A673 (cell line): Measurements from ENCODE around the gene SRRT. TPM values are rescaled to one million over a fixed set of nuclear protein-coding genes. Genes with fewer than 3 reads are reported as not detected.
A peak's percentile ranks its signal among the peaks of the same experiment; 100 is the strongest.

Experiments
- BruUV-seq: library from RNA; stranded (reverse); fragments of 400-500 nt; replicated peaks from 2 replicates; lab custom pipeline; 2021; lab: Mats Ljungman, UMichigan
- CTCF ChIA-PET: fragments of 300-600 bp; sonication (Branson Sonifier 250); formaldehyde crosslinking; loops from one replicate; lab custom pipeline; 2022; ENCODE audit warnings: antibody characterized with exemption; lab: Charles Lee
- POLR2A ChIA-PET: fragments of 300-600 bp; sonication (Branson Sonifier 250); formaldehyde crosslinking; loops from one replicate; lab custom pipeline; 2022; ENCODE audit warnings: antibody characterized with exemption; ENCODE audit not compliant: low non-redundant PET; lab: Charles Lee
- DNase-seq: peaks from one replicate; pipeline ENCODE4 v3.0.0-alpha.2; 2015; ENCODE audit warnings: low spot score
- H3K27ac ChIP-seq: fragments of 200-600 bp; sonication (generic); 2 replicates; pipeline ENCODE4 v1.5.1; 2016; ENCODE audit warnings: mixed run types, low read depth, mild to moderate bottlenecking, mixed read lengths, antibody characterized with exemption, low read length; ENCODE audit not compliant: poor library complexity, severe bottlenecking
- H3K27me3 ChIP-seq: fragments of 200-600 bp; sonication (generic); replicated peaks from 2 replicates; pipeline ENCODE4 v1.6.1; 2017; ENCODE audit warnings: mixed run types, low read depth, mild to moderate bottlenecking, mixed read lengths, antibody characterized with exemption, low read length; ENCODE audit not compliant: insufficient read depth, poor library complexity
- H3K36me3 ChIP-seq: fragments of 200-600 bp; sonication (generic); 2 replicates; pipeline ENCODE4 v1.6.1; 2016; ENCODE audit warnings: mixed run types, mild to moderate bottlenecking, mixed read lengths, antibody characterized with exemption, low read length; ENCODE audit not compliant: insufficient read depth, poor library complexity, severe bottlenecking
- H3K4me1 ChIP-seq: fragments of 200-600 bp; sonication (generic); 2 replicates; pipeline ENCODE4 v1.6.1; 2017; ENCODE audit warnings: mixed run types, mild to moderate bottlenecking, mixed read lengths, antibody characterized with exemption, low read length; ENCODE audit not compliant: insufficient read depth, poor library complexity, severe bottlenecking
- H3K4me3 ChIP-seq: fragments of 200-600 bp; sonication (generic); 2 replicates; pipeline ENCODE4 v1.5.1; 2016; ENCODE audit warnings: low read depth, mixed run types, mild to moderate bottlenecking, mixed read lengths, low read length; ENCODE audit not compliant: poor library complexity, severe bottlenecking
- H3K9me3 ChIP-seq: fragments of 200-600 bp; sonication (generic); 2 replicates; pipeline ENCODE4 v1.6.1; 2016; ENCODE audit warnings: mixed run types, low read depth, mild to moderate bottlenecking, mixed read lengths, antibody characterized with exemption, low read length; ENCODE audit not compliant: poor library complexity, severe bottlenecking
- EZH2 ChIP-seq: fragments of 200-600 bp; sonication (generic); IDR thresholded peaks from 2 replicates; pipeline ENCODE4 v1.6.1; 2017; ENCODE audit warnings: borderline replicate concordance, low read depth, mild to moderate bottlenecking, mixed read lengths, antibody characterized with exemption, low read length; ENCODE audit not compliant: poor library complexity, severe bottlenecking
- intact Hi-C: fragments of 100-400 bp; cut with micrococcal nuclease; formaldehyde crosslinking; loops from one replicate; pipeline ENCODE4 v1.10.0; 2022; ENCODE audit not compliant: unreplicated experiment
- total RNA-seq: library from RNA; stranded (reverse); gene quantifications from 2 replicates; pipeline ENCODE4 v1.2.3, GENCODE V29; 2021
- TF ChIP-seq, protein P1 (sequence below): fragments of 300-800, 200-600 bp; sonication (generic); conservative IDR thresholded peaks from 2 replicates; pipeline ENCODE4 v1.5.1; 2017; ENCODE audit warnings: low read depth, mild to moderate bottlenecking, antibody characterized with exemption, low read length, moderate library complexity, mixed read lengths

Gene SRRT
- total RNA-seq, 1 experiment from 2014 or later, result 277 TPM

DNA sequence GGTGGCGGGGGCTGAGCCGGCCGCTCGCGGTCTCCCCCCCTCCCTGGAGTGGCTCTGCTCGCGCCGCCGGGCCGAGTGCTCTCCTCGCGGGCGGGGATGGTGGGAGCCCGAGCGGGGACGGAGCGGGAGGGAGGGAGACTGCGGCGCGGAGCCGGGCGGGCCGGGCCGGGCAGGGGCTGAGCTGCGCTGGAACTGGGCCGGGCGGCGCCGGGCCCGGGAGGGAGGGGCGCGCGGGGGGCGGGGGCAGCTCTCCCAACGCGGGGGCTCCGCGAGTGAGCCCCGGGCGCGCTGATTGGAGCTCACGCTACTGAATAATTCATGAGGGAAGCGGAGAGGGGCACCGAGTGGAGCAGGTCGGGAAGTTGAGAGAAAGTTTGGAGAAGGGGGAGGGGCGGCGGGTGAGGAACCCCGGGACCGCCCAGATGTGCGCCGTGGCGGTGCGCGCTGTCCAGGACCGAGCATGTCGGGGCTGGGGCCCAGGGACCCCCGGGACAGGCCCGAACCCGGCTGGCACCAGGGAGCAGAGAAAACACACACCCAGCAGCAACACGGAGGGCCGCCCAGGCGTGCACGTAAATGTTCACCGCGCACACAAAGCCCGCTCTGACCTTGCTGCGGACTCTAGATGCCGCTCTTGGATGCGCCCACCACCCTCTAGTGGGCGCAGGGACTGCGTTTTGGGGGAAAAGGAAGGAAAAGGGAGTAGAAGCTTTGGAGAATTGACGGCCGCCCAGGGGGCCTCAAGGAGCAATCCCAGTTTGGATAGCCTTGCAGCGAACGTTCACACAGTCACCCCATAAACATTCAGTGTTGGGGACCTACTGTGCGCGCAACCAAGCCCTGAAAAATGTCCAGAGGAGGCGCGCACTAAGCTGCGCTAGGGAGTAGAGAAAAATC lies 47.3 kb upstream of the SRRT start, which contains the start of gene EPHB4:
TSS of gene EPHB4 (minus strand) at position 194 of the 897 bp plus-strand sequence. CDS start 493 bp downstream, outside the sequence.
- BruUV-seq, result no TSS peak
- intact Hi-C loops, result loop anchor here (2.0 kb wide), 1 partner anchor 29 kb away; no protein-coding TSS in a partner anchor
- H3K27me3 ChIP-seq, result no peaks in the 10 kb centered on the region
- peak; percentile 97 for DNase-seq
- TF ChIP-seq, protein P1, sequence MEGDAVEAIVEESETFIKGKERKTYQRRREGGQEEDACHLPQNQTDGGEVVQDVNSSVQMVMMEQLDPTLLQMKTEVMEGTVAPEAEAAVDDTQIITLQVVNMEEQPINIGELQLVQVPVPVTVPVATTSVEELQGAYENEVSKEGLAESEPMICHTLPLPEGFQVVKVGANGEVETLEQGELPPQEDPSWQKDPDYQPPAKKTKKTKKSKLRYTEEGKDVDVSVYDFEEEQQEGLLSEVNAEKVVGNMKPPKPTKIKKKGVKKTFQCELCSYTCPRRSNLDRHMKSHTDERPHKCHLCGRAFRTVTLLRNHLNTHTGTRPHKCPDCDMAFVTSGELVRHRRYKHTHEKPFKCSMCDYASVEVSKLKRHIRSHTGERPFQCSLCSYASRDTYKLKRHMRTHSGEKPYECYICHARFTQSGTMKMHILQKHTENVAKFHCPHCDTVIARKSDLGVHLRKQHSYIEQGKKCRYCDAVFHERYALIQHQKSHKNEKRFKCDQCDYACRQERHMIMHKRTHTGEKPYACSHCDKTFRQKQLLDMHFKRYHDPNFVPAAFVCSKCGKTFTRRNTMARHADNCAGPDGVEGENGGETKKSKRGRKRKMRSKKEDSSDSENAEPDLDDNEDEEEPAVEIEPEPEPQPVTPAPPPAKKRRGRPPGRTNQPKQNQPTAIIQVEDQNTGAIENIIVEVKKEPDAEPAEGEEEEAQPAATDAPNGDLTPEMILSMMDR, result peak; percentile 67
- no peak for TF ChIP-seq EZH2
- H3K4me1 ChIP-seq, result peaks cover 8% of the 10 kb centered on the region
- peak within 1 kb of the TSS; percentile 80 for H3K27ac ChIP-seq
- ChIA-PET POLR2A (interaction anchor here (0.5 to 1.0 kb wide), 6 partner anchors 10 to 254 kb away, joined by 3 to 7 read pairs (median 4); partner anchors contain the start of genes SLC12A9 and SRRT), CTCF (interaction anchor here (0.6 to 2.7 kb wide), 12 partner anchors 9 to 725 kb away, joined by 3 to 20 read pairs (median 3); partner anchors contain the start of genes POP7 and SLC12A9)
- H3K4me3 ChIP-seq, result peak within 1 kb of the TSS; percentile 98
- no peaks in the 10 kb centered on the region for H3K9me3 ChIP-seq
- peaks cover 19% of the 10 kb centered on the region for H3K36me3 ChIP-seq

DNA sequence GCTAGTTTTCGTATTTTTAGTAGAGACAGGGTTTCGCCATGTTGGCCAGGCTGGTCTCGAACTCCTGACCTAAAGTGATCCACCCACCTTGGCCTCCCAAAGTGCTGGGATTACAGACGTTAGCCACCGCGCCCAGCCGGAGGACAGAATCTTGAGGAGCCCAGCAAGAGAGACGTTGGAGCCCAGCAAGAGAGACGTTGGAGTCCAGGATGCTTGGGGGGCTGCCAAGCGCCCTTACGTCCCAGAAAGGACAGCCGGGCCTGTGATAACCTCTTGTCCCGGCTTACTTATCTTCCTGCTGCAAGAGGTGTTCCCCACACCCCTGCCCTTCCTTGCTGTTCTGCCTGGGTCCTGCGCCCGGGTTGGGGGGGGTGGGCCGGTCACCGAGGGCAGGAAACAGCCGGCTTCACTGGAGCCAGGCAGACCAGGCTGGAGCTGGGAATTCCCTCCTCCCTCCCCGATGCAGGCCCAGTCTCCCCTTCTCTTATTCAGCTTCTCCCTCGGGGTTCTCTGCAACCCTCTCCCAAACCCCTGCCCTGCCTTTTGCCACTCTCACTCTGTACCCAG lies 45.7 kb upstream of the SRRT start:
- POLR2A ChIA-PET, result no interaction called here
- Histone ChIP-seq H3K27ac (peak overlapping the region; percentile 80), H3K4me3 (peak overlapping the region; percentile 98)

DNA sequence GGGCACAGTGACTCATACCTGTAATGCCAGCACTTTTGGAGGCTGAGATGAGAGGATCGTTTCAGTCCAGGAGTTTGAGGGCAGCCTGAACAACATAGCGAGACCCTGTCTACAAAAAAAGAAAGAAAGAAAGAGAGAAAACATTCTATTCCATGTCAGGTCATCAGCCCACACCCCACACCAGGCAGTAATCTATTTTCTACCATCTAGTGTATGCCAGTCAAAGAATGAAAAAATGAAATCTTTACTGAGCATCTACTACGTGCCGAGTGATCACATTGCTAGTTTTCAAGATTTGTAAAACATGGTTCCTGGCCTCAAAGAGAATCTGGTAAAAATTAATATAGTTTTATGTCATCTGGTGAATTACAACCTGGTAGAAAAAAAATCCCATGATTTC lies 44.5 kb upstream of the SRRT start:
- Histone ChIP-seq H3K4me1 (peaks cover under 1% of the 10 kb centered on the region), H3K9me3 (no peaks in the 10 kb centered on the region), H3K4me3 (no peak overlapping the region), H3K27me3 (no peaks in the 10 kb centered on the region), H3K36me3 (no peaks in the 10 kb centered on the region), H3K27ac (no peak overlapping the region)
- BruUV-seq, result TSS peak; percentile 18
- intact Hi-C loops, result no loop called here
- no peak for DNase-seq
- ChIA-PET CTCF (no interaction called here), POLR2A (no interaction called here)
- TF ChIP-seq, protein P1, result no peak
- no peak for TF ChIP-seq EZH2

More for the DNA sequence above, 45.7 kb upstream of the SRRT start:
- Histone ChIP-seq H3K36me3 (peaks cover 3% of the 10 kb centered on the region), H3K9me3 (no peaks in the 10 kb centered on the region), H3K4me1 (peaks cover 7% of the 10 kb centered on the region), H3K27me3 (no peaks in the 10 kb centered on the region)
- intact Hi-C loops, result no loop called here
- CTCF ChIA-PET, result interaction anchor here (2.7 kb wide), 1 partner anchor 23 kb away, joined by 20 read pairs; the partner anchor contains the start of gene SLC12A9
- BruUV-seq, result no TSS peak
- no peak for DNase-seq
- TF ChIP-seq EZH2, result no peak
- TF ChIP-seq, protein P1, result no peak
